ENCODE measurements around the gene DPF3. TPM values are rescaled to one million over a fixed set of nuclear protein-coding genes. Genes with fewer than 3 reads are reported as not detected.
"Not testable (repeated sequence)": the region's sequence is repeated elsewhere in the genome, so short reads cannot be mapped to it uniquely, and the experiment has no call there.

The DPF3 gene
- total RNA-seq, 5 donors from 2014 or later (not counting 1 experiment from before 2014, with no cell fraction given): 0.33 to 0.86 (median 0.54) TPM

GRCh38 chr14:72754949-72755348 is 139.0 kb downstream of the DPF3 start:
- Histone ChIP-seq H3K36me3 (ENCODE audit: control insufficient read depth in 2 of 2, extremely low read depth in 1 of 2, insufficient read depth in 1 of 2, low read length in 1 of 2) (no peaks in the 10 kb centered on the region), H3K27ac (ENCODE audit: low read length) (no peak overlapping the region), H3K4me3 (ENCODE audit: control insufficient read depth in 1 of 2, extremely low read depth in 1 of 2, low read length in 1 of 2) (no peak overlapping the region), H3K27me3 (replicated peaks in 1 of 2; ENCODE audit: control insufficient read depth in 2 of 2, extremely low read depth in 1 of 2, insufficient read depth in 2 of 2, low read length in 1 of 2) (peaks cover 0 to 24% of the 10 kb centered on the region in 2 experiments), H3K9me3 (no peaks in the 10 kb centered on the region), H3K4me1 (ENCODE audit: control insufficient read depth in 1 of 2, extremely low read depth in 1 of 2, insufficient read depth in 2 of 2, low read length in 2 of 2) (no peaks in the 10 kb centered on the region)
- POLR2A ChIA-PET: no interaction called here
- DNase-seq (no peak), ATAC-seq (replicated peaks in 1 of 4) (no peak)
- Mint-ChIP-seq H3K9me3 (peaks cover 18 to 23% (median 19%) of the 10 kb centered on the region in 3 donors), H3K4me1 (no peaks in the 10 kb centered on the region), H3K27ac (no peak overlapping the region), H3K36me3 (peaks cover 5% of the 10 kb centered on the region), H3K27me3 (peaks cover 0 to 8% of the 10 kb centered on the region in 2 donors), H3K4me3 (no peak overlapping the region)
- CTCF ChIA-PET: no interaction called here
- 100% methylated on average over 3 of the region's 4 CpGs for WGBS (ENCODE audit: insufficient coverage)

DNA sequence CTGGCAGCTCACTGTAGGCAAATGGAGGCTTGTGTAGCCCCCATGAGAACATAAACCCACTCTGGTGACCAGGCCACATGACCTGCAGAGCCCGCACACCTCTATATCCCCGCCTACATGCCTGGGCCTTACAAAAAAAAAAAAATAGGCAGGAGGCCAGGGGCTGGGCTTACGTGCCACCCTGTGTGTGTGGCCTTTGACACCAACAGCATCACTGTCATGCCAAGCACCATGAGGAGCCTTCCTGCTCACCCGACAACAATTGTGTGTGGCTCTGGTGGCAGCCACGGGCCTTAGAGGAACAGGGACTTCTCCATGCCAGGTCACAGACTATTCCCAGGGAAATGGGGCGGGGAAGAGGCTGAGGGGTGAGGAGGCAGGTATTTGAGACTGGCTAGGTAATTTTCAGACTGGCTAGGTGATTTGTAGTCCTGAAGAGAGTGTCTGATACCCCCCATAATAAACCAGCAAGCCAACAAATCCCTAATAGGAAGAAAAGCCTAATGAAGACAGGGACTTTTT is 140.0 kb downstream of the DPF3 start:
- no peak overlapping the region for H3K27ac ChIP-seq (ENCODE audit: low read length)
- WGBS (ENCODE audit: insufficient coverage): 88% methylated on average over 5 of the region's 6 CpGs

DNA sequence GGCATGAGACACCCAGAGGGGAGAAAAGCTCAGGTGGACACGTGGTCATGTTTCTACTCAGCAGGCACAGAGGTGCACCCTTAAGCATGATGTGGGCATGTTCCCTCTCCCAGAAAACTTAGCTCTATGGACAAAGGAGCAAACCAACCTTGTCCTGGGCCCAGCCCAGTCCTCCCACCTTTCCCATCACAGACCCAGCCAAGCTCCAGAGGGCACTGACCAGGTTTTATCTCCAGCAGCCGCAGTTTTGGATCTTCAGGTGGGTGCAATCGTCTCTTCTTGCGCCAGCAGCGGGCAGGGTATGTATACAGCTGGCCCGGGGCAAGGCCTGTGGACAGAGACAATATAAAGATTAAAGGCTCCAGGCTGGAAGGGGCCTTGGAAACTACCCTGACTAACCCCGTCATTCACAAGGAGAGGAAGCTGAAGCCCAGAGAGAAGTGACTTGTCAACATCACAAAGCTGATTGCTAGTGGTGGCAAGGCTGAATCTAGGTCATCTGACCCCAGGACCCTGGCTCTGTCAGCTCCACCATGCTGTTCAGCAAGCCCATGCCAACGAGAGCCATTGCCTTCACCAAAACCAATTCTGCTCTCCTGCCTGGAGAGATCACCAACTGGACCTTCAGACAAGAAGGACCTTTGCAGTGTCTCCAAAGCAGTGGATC is 140.7 kb downstream of the DPF3 start:
- 85% methylated on average over 8 of the region's 8 CpGs for WGBS (ENCODE audit: insufficient coverage)
- no peaks in the 10 kb centered on the region for H3K4me1 ChIP-seq (ENCODE audit: control insufficient read depth in 1 of 2, extremely low read depth in 1 of 2, insufficient read depth in 2 of 2, low read length in 2 of 2)
- H3K9me3 Mint-ChIP-seq: peaks cover 2 to 7% (median 3%) of the 10 kb centered on the region in 3 donors
- POLR2A ChIA-PET: no interaction called here
- no peak overlapping the region for H3K27ac Mint-ChIP-seq
- H3K27ac ChIP-seq (ENCODE audit: low read length): no peak overlapping the region
- H3K9me3 ChIP-seq: no peaks in the 10 kb centered on the region
- peaks cover 0 to 25% of the 10 kb centered on the region in 2 experiments for H3K27me3 ChIP-seq (replicated peaks in 1 of 2; ENCODE audit: control insufficient read depth in 2 of 2, extremely low read depth in 1 of 2, insufficient read depth in 2 of 2, low read length in 1 of 2)
- no peaks in the 10 kb centered on the region for H3K36me3 ChIP-seq (ENCODE audit: control insufficient read depth in 2 of 2, extremely low read depth in 1 of 2, insufficient read depth in 1 of 2, low read length in 1 of 2)
- H3K4me1 Mint-ChIP-seq: no peaks in the 10 kb centered on the region
- ATAC-seq (replicated peaks in 1 of 4) (no peak), DNase-seq (no peak)
- H3K27me3 Mint-ChIP-seq: peaks cover 0 to 8% of the 10 kb centered on the region in 2 donors
- no peak overlapping the region for H3K4me3 Mint-ChIP-seq
- H3K36me3 Mint-ChIP-seq: peaks cover 7% of the 10 kb centered on the region
- H3K4me3 ChIP-seq (ENCODE audit: control insufficient read depth in 1 of 2, extremely low read depth in 1 of 2, low read length in 1 of 2): no peak overlapping the region
- CTCF ChIA-PET: no interaction called here

More for the DNA sequence above, 140.0 kb downstream of the DPF3 start:
- Mint-ChIP-seq H3K4me1 (no peaks in the 10 kb centered on the region), H3K9me3 (peaks cover 9 to 13% (median 10%) of the 10 kb centered on the region in 3 donors), H3K36me3 (peaks cover 7% of the 10 kb centered on the region), H3K4me3 (no peak overlapping the region), H3K27ac (no peak overlapping the region), H3K27me3 (peaks cover 0 to 8% of the 10 kb centered on the region in 2 donors)
- ATAC-seq (replicated peaks in 1 of 4) (no peak), DNase-seq (no peak)
- ChIA-PET POLR2A (no interaction called here), CTCF (no interaction called here)
- Histone ChIP-seq H3K4me3 (ENCODE audit: control insufficient read depth in 1 of 2, extremely low read depth in 1 of 2, low read length in 1 of 2) (no peak overlapping the region), H3K36me3 (ENCODE audit: control insufficient read depth in 2 of 2, extremely low read depth in 1 of 2, insufficient read depth in 1 of 2, low read length in 1 of 2) (no peaks in the 10 kb centered on the region), H3K9me3 (no peaks in the 10 kb centered on the region), H3K27me3 (replicated peaks in 1 of 2; ENCODE audit: control insufficient read depth in 2 of 2, extremely low read depth in 1 of 2, insufficient read depth in 2 of 2, low read length in 1 of 2) (peaks cover 0 to 24% of the 10 kb centered on the region in 2 experiments), H3K4me1 (ENCODE audit: control insufficient read depth in 1 of 2, extremely low read depth in 1 of 2, insufficient read depth in 2 of 2, low read length in 2 of 2) (no peaks in the 10 kb centered on the region)

DNA sequence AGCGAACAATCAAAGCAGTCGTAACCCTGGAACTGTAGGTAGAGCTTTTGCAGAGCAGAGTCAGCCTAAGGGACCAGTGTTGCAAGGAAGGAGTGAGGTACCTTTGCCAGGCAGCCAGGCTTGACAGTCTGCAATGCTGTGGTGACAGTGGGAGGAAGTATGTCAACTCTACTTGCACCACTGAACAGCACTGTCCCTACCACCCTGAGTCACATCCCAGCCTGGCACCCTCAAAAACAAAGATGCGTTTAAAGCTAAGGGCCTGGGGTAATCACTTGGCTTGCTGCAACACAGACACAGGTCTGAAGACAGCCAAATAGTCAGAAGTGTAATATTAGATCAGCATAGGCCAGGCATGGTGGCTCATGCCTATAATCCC is 141.9 kb downstream of the DPF3 start:
- Histone ChIP-seq H3K27me3 (replicated peaks in 1 of 2; ENCODE audit: control insufficient read depth in 2 of 2, extremely low read depth in 1 of 2, insufficient read depth in 2 of 2, low read length in 1 of 2) (peaks cover 0 to 25% of the 10 kb centered on the region in 2 experiments), H3K4me1 (ENCODE audit: control insufficient read depth in 1 of 2, extremely low read depth in 1 of 2, insufficient read depth in 2 of 2, low read length in 2 of 2) (no peaks in the 10 kb centered on the region), H3K27ac (ENCODE audit: low read length) (no peak overlapping the region), H3K36me3 (ENCODE audit: control insufficient read depth in 2 of 2, extremely low read depth in 1 of 2, insufficient read depth in 1 of 2, low read length in 1 of 2) (no peaks in the 10 kb centered on the region), H3K9me3 (no peaks in the 10 kb centered on the region), H3K4me3 (ENCODE audit: control insufficient read depth in 1 of 2, extremely low read depth in 1 of 2, low read length in 1 of 2) (no peak overlapping the region)
- WGBS (ENCODE audit: insufficient coverage): no CpG with 5 or more reads among the region's 3 CpGs
- peaks cover 0 to 7% (median 7%) of the 10 kb centered on the region in 3 donors for H3K9me3 Mint-ChIP-seq
- H3K4me3 Mint-ChIP-seq: no peak overlapping the region
- POLR2A ChIA-PET: no interaction called here
- H3K36me3 Mint-ChIP-seq: peaks cover 13% of the 10 kb centered on the region
- ATAC-seq (replicated peaks in 1 of 4): no peak
- H3K4me1 Mint-ChIP-seq: no peaks in the 10 kb centered on the region
- no peak overlapping the region for H3K27ac Mint-ChIP-seq
- CTCF ChIA-PET: no interaction called here
- DNase-seq: no peak
- H3K27me3 Mint-ChIP-seq: peaks cover 0 to 8% of the 10 kb centered on the region in 2 donors

DNA sequence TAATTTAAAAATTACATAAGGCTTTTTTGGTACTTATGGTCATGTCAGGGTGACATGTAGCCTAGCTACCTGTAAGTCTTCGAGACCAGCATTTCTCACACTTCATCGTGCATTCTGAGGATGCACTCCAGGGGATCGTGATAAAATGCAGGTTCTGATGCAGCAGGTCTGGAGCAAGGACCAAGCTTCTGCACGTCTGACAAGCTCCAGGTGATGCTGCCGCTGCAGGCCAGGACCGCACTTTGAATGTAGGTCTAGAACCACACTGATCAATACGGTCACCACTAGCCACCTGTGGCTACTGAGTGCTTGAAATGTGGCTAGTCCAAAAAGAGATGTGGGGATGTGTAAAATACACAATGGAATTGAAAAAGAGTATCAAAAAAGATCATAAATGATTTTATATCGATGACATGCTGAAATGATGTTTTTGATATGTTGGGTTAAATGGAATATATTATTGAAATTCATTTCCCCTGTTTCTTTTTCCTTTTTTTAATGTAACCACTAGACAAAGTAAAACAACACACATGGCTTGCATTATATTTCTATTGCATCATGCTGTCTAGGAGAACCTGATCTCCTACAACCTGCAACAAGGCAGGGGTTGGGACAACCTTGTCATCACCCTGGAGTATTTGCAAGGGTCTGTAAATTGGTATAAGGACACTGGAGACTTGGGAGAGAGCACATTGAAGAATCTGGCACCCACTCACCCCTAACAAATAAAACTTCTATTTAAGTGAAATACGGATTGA is 142.4 kb downstream of the DPF3 start:
- Mint-ChIP-seq H3K27me3 (peaks cover 0 to 8% of the 10 kb centered on the region in 2 donors), H3K4me3 (no peak overlapping the region), H3K9me3 (peaks cover 0 to 7% (median 7%) of the 10 kb centered on the region in 3 donors), H3K27ac (no peak overlapping the region), H3K36me3 (peaks cover 13% of the 10 kb centered on the region), H3K4me1 (no peaks in the 10 kb centered on the region)
- ChIA-PET POLR2A (no interaction called here), CTCF (no interaction called here)
- Histone ChIP-seq H3K4me1 (ENCODE audit: control insufficient read depth in 1 of 2, extremely low read depth in 1 of 2, insufficient read depth in 2 of 2, low read length in 2 of 2) (no peaks in the 10 kb centered on the region), H3K27me3 (replicated peaks in 1 of 2; ENCODE audit: control insufficient read depth in 2 of 2, extremely low read depth in 1 of 2, insufficient read depth in 2 of 2, low read length in 1 of 2) (peaks cover 0 to 21% of the 10 kb centered on the region in 2 experiments), H3K9me3 (no peaks in the 10 kb centered on the region), H3K27ac (ENCODE audit: low read length) (no peak overlapping the region), H3K4me3 (ENCODE audit: control insufficient read depth in 1 of 2, extremely low read depth in 1 of 2, low read length in 1 of 2) (no peak overlapping the region), H3K36me3 (ENCODE audit: control insufficient read depth in 2 of 2, extremely low read depth in 1 of 2, insufficient read depth in 1 of 2, low read length in 1 of 2) (no peaks in the 10 kb centered on the region)
- DNase-seq: no peak
- WGBS (ENCODE audit: insufficient coverage): 94% methylated on average over 6 of the region's 9 CpGs
- no peak for ATAC-seq (replicated peaks in 1 of 4)

DNA sequence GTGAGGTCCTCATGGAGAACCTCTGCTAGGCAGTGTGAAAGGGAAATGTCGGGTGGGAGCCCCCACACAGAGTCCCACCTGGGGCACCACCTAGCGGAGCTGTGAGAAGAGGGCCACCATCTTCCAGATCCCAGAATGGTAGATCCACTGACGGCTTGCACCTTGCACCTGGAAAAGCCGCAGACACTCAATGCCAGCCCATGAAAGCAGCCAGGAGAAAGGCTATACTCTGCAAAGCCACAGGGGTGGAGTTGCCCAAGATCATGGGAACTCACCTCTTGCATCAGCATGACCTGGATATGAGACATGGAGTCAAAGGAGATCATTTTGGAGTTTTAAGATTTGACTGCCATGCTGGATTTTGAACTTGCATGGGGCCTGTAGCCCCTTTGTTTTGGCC is 145.0 kb downstream of the DPF3 start:
- H3K4me3 ChIP-seq (ENCODE audit: control insufficient read depth in 1 of 2, extremely low read depth in 1 of 2, low read length in 1 of 2); H3K4me1 Mint-ChIP-seq; H3K27ac ChIP-seq (ENCODE audit: low read length); H3K36me3 ChIP-seq (ENCODE audit: control insufficient read depth in 2 of 2, extremely low read depth in 1 of 2, insufficient read depth in 1 of 2, low read length in 1 of 2); H3K4me1 ChIP-seq (ENCODE audit: control insufficient read depth in 1 of 2, extremely low read depth in 1 of 2, insufficient read depth in 2 of 2, low read length in 2 of 2); H3K27ac Mint-ChIP-seq; H3K4me3 Mint-ChIP-seq; DNase-seq; POLR2A ChIA-PET; H3K9me3 ChIP-seq; H3K9me3 Mint-ChIP-seq; CTCF ChIA-PET; H3K27me3 Mint-ChIP-seq; ATAC-seq (replicated peaks in 1 of 4): not testable (repeated sequence)
- H3K36me3 Mint-ChIP-seq: peaks cover 13% of the 10 kb centered on the region
- 93% methylated on average over 2 of the region's 4 CpGs for WGBS (ENCODE audit: insufficient coverage)
- H3K27me3 ChIP-seq (replicated peaks in 1 of 2; ENCODE audit: control insufficient read depth in 2 of 2, extremely low read depth in 1 of 2, insufficient read depth in 2 of 2, low read length in 1 of 2): peaks cover 0 to 10% of the 10 kb centered on the region in 2 experiments

Measured in T-cell (primary cell).